ENCODE data around the gene STKLD1.
"Not testable (repeated sequence)": the region's sequence is repeated elsewhere in the genome, so short reads cannot be mapped to it uniquely, and the experiment has no call there.

The STKLD1 gene

GRCh38 chr9:133360400-133361393, 15.5 kb upstream of the STKLD1 start:
- in situ Hi-C loops (cut with MboI; ENCODE audit: low sequenced_read_pairs), result no loop called here

- in situ Hi-C loops (cut with MboI; ENCODE audit: low sequenced_read_pairs), result no loop called here
These were observed 14.6 kb upstream of the STKLD1 start for GRCh38 chr9:133361507-133362092.

GRCh38 chr9:133362359-133363044, 13.7 kb upstream of the STKLD1 start:
- in situ Hi-C loops (cut with MboI; ENCODE audit: low sequenced_read_pairs), result no loop called here

DNA sequence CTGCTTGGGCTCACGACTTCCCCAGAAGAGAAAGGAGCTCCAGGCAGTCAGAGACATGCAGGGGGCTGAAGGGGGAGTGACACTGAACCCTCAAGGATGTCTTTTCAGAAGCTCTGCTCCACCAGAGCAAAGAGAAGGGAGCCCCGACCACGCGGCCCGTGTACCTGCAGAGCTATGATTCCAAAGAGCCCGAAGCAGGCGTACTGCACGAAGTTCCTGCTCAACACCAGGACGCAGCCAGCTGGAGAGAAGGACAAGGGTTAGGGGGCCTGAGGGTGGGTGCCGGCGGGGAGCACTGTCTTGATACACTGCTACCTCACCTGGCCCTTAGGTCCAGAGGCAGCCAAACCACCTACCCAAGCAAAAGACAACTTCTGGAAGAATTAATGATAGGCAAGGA, 9.7 kb upstream of the STKLD1 start:
- in situ Hi-C loops (cut with MboI; ENCODE audit: low sequenced_read_pairs), result no loop called here

DNA sequence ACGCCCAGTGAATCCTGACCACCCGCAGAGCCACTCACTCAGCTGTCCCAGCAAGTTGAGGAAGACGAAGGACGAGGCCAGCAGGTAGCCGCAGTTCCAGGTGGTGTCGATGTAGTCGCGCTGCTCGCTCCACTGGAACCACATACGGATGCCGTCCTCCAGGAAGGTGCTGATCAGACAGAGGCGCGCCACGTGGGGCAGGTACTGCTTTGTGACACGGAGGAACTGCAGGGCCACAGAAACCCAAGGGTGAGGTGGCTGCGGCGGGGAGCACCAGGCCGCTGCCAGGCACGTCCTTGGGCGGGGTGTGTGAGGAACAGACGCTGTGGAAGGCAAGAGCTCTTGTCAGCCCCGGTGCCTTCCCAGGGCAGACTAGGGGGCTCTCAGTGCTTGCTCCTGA, 8.9 kb upstream of the STKLD1 start:
- in situ Hi-C loops (cut with MboI; ENCODE audit: low sequenced_read_pairs), result no loop called here

DNA sequence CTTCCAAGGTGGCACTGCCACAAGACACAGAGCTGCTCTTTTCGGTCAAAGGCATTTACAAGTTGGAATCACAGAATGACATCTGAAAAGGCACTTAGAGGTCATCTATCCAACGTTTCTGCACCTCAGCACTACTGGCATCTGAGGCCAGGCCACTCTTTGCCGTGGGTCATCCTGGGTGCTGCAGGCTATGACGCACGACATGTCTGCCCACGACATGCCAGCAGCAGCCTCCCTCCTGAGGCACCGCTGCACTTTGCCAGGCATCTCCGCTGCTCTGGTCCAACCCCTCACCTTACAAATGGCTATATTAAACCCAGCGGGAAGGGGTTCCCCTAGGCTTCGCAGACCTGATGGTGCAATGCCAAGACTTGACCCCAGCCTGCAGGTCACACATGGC, 8.4 kb upstream of the STKLD1 start:
- in situ Hi-C loops (cut with MboI; ENCODE audit: low sequenced_read_pairs), result no loop called here

DNA sequence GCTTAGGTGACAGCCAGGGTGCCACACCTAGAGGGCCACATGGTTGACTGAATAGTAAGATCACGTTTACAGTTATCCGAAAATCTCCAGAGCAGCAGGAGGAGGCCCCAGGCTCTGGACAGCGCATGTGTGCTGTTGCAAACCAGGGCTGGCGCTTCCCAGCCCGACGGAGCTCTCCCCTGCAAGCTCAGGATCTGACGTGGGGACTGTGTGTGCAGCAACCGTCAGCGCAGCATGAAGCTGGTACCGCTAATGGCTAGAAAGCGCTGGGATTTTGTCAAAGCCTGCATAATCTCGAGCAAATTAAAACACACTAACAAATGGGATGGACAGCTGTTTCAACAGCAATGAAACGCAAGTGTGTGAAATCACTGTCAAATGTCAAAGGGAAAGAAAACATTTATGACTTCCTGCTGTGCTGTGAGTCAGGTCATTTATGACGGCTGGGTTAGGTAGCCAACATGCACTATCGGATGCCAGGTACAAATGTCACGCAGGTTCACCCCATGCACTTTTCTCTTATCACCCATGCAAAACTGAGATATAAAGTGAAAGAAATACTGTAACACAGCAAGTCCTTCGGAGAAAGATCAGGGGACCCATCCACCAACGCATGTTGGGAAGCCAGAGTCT, 7.8 kb upstream of the STKLD1 start:
- in situ Hi-C loops (cut with MboI; ENCODE audit: low sequenced_read_pairs), result no loop called here

DNA sequence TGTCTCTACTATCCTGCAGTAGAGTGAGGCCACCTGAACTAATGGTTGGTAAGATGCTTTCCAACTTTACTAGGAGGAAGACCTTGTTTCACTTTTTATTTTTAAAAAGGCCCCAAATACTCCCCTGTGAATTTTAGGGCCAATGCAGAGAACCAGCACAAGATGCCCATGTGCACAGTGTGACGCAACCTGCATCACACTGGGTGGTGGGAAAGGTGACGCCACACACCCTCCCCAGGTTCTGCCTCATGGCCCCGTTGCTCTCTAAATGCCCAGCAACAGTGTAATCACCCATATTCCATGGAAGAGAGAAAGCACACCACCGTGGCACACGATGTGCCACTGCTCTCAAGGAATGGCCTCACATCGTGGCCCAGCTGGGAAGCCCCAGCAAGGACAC, 6.7 kb upstream of the STKLD1 start:
- in situ Hi-C loops (cut with MboI; ENCODE audit: low sequenced_read_pairs), result no loop called here

- in situ Hi-C loops (cut with MboI; ENCODE audit: low sequenced_read_pairs), result no loop called here
These were observed 6.2 kb upstream of the STKLD1 start for GRCh38 chr9:133369933-133370332.

DNA sequence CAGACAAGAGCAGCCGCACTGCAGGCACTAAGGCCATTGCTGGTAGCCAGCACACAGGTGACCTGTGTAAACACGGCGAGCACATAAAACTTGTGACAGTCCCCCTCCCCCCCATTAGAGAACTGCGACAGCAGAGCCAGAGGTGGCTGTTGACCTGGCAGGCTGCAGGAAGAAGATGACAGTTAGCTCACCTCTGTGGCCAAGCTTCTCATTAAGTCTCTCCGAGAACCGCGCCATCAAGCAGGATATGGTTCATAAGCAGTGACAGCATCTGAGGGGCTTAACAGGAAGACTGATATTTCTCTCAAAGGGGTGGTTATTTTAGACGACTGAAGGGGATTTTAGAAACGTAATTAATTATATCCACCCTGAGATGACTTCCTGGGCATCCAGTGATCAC, 5.5 kb upstream of the STKLD1 start:
- in situ Hi-C loops (cut with MboI; ENCODE audit: low sequenced_read_pairs), result no loop called here

- in situ Hi-C loops (cut with MboI; ENCODE audit: low sequenced_read_pairs), result no loop called here
These were observed 4.9 kb upstream of the STKLD1 start for GRCh38 chr9:133371261-133371711.

- in situ Hi-C loops (cut with MboI; ENCODE audit: low sequenced_read_pairs), result no loop called here
These were observed 4.0 kb upstream of the STKLD1 start for GRCh38 chr9:133372144-133372543.

DNA sequence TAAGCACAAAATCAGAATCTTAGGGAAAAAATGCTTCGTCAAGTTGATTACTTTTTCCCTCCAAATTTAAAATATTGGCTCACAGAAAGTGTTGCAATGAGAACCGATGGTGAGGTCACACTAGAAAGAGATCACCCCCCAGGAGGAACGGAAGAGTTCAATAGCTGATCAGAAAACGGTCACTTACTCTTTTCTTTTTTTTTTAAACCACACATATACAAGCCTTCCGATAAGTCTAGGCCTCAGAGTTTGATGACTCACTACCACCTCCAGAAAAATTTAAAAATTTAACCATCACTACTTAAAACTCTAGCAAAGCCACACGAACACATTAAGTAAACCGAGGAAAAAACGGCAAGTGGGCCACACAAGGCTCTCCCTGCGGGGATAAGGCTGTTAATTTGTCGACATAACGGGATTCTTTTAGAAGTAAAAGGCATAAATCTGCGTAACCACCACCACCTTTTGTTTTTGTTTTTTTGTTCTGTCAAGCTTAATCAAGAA, 1.5 kb upstream of the STKLD1 start:
- in situ Hi-C loops (cut with MboI; ENCODE audit: low sequenced_read_pairs), result no loop called here

DNA sequence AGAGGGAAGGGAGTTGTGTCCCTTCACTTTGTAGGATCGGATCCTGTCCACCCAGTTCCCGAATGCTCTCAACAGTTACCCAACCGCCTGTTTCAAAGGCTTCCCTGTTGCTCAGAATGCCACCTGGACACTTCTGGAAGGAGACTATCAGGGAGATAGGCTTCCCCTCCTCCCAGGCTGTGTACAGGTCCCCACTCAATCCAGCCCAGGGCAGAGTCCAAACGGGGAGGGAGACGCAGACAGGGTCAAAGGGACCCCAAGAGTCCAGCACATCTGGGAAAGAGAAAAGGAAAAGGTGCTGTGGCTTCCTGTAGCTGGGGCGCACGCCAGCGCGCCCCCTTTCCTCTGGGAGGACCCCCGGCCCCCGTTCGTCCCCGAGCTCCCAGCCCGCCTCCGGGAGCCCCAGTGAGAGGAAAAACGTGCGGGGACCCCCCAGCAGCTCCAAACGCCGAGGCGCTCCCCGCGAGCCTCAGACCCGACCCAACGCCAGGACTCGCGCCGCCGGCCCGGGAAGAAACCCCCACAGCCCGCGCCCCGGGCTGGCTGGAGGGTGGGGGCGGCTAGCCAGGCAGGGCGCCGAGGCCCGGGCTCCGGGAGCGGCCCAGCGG, 946 bp upstream of the STKLD1 start:
- in situ Hi-C loops (cut with MboI; ENCODE audit: low sequenced_read_pairs), result no loop called here

GRCh38 chr9:133377280-133377679, 1.1 kb downstream of the STKLD1 start:
- in situ Hi-C loops (cut with MboI; ENCODE audit: low sequenced_read_pairs), result not testable (repeated sequence)

GRCh38 chr9:133377721-133378216, 1.6 kb downstream of the STKLD1 start:
- in situ Hi-C loops (cut with MboI; ENCODE audit: low sequenced_read_pairs), result no loop called here

GRCh38 chr9:133378408-133378962, 2.3 kb downstream of the STKLD1 start:
- in situ Hi-C loops (cut with MboI; ENCODE audit: low sequenced_read_pairs), result no loop called here

DNA sequence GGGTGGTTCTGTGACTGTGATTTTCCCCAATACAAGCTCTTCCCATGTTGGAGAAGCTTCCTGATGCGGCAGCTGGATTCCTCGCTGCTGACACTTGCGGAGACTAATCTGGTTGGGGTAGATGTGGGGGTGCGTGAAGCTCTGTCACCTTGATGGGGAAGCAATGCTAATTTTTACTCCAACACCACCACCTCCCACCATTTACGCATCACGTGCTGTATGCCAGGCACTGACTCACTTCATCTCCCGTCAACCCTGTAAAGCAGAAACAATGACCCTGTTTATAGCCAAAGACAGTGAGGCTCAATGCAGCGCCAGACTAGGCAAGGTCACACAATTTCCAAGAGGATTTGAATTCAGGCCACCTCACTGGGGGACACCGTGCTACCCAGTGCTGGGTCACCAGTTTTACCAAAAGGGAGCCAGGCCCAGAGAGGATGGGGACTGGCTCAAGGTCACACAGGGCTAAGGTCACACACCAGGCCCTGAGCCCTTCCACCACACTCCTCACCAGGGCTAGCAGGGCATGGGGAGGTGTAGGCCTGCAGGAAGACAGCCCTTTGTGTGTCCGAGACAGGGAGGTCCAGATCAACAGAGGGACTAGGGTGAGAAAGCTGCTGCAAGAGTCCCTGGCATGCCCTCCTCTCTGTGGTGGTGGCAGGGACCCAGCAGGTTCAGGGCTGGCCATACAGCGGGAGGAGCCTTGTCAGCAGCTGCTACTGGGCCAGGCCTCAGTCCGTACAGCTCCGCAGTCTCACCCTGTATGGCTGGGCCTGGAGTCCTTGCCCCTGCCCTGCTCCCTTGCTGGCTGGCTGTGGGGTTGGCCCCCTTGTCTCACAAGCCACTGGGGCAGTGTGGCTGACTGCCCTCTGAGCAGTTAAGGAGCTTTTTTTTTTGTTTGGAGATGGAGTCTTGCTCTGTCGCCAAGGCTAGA, 3.3 kb downstream of the STKLD1 start:
- in situ Hi-C loops (cut with MboI; ENCODE audit: low sequenced_read_pairs), result no loop called here

DNA sequence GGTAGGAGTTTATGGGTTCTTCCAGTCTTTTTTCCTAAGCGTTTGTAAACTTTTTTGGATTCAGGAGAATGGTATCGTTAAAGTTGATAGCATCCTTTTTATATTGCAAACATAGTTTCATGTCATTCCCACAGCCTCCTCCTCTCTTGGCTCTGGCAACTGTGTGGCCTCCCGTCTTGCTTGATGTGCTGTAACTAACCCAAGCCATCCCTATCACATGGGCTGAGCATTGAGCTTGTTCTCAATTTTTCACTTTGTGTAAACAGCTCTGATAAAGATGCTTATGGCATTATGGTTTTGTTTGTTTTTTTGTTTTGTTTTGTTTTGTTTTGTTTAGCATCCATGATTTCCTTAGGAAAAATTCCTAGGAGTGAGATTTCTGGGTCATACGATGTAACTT, 4.6 kb downstream of the STKLD1 start:
- in situ Hi-C loops (cut with MboI; ENCODE audit: low sequenced_read_pairs), result no loop called here
